Measurements from ENCODE around the gene TSHR. TPM values are rescaled to one million over a fixed set of nuclear protein-coding genes. Genes with fewer than 3 reads are reported as not detected.
A peak's percentile ranks its signal among the peaks of the same experiment; 100 is the strongest.
"Not testable (repeated sequence)": the region's sequence is repeated elsewhere in the genome, so short reads cannot be mapped to it uniquely, and the experiment has no call there.

Gene TSHR
- total RNA-seq, result 0.31 TPM
- 1 to 10 TPM in 1 of 8 donors, under 1 TPM in 7; 0.20 to 1.0 (median 0.40) TPM for polyA plus RNA-seq (ENCODE audit: insufficient read depth in 1 of 8, insufficient read length in 8 of 8, low replicate concordance in 1 of 8)
- long read RNA-seq, donor 1, result 0 reads
- long read RNA-seq, donor 2, result 0 reads
- long read RNA-seq, donor 3, result 0 reads
- long read RNA-seq, donor 4, result 0 reads
- long read RNA-seq, donor 5, result 0 reads
- long read RNA-seq, donor 6, result 0 reads
- long read RNA-seq, donor 7, partial matches to known transcripts, result 46 of 47 reads
- long read RNA-seq, donor 7, other reads (novel, unspliced or antisense), result 0 of 47 reads
- long read RNA-seq, donor 8, result 0 reads
- long read RNA-seq, donor 9, result 0 reads
- long read RNA-seq, donor 10, result 0 reads
- long read RNA-seq, donor 11, result 0 reads

DNA sequence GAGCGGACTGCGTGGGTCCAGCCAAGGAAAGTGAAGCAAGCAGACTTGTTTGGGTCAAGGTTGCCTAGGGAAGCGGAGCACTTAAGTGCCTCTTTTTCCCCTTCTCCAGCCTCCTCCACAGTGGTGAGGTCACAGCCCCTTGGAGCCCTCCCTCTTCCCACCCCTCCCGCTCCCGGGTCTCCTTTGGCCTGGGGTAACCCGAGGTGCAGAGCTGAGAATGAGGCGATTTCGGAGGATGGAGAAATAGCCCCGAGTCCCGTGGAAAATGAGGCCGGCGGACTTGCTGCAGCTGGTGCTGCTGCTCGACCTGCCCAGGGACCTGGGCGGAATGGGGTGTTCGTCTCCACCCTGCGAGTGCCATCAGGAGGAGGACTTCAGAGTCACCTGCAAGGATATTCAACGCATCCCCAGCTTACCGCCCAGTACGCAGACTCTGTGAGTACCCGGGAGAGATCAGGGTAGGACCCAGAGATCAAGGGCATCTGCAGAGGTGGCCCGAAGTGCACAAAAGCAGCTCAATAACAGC, at the start of gene TSHR:
Gene TSHR (plus strand): TSS at position 206 of the 526 bp plus-strand sequence. CDS start 60 bp downstream, at position 266.
- H3K4me3 ChIP-seq (ENCODE audit: low read length), result peak within 1 kb of the TSS; percentile 56
- peaks cover 11% of the 10 kb centered on the region for H3K4me1 ChIP-seq (ENCODE audit: control insufficient read depth, insufficient read depth, low read length)
- H3K36me3 ChIP-seq (ENCODE audit: control insufficient read depth, insufficient read depth, low read length), result no peaks in the 10 kb centered on the region
- no peaks in the 10 kb centered on the region for H3K9me3 ChIP-seq (replicated peaks; ENCODE audit: control insufficient read depth, low read depth, low read length)
- 14% methylated on average over 12 of the region's 21 CpGs for WGBS (ENCODE audit: insufficient coverage)
- DNase-seq, result peak; percentile 11
- H3K27me3 ChIP-seq (ENCODE audit: control insufficient read depth, insufficient read depth, low read length), result peaks cover 15% of the 10 kb centered on the region
- H3K27ac ChIP-seq (ENCODE audit: low read length), result no peak within 1 kb of the TSS

DNA sequence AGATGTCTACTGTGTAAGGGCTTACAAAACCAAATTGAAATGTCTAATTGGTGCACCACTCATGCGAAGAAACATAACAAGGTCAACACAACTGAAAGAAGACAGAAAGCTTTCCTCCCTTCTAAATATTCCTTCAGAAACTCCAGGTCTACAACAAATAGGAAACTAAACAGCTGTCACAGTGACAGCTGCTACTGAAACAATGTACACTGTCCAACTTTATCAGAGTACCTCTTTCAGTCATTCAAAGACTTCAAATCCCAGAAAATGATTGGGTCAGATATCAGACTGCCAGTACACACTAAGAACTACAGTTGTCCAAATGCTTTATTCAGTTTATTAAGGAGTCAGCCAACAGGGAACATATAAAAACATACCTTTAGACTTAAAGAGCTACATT, 49.1 kb upstream of the TSHR start:
- H3K4me1 ChIP-seq (ENCODE audit: control insufficient read depth, insufficient read depth, low read length), result no peaks in the 10 kb centered on the region
- no peak overlapping the region for H3K27ac ChIP-seq (ENCODE audit: low read length)
- DNase-seq, result peak; percentile 15
- no peak overlapping the region for H3K4me3 ChIP-seq (ENCODE audit: low read length)
- H3K27me3 ChIP-seq (ENCODE audit: control insufficient read depth, insufficient read depth, low read length), result no peaks in the 10 kb centered on the region
- no peaks in the 10 kb centered on the region for H3K9me3 ChIP-seq (replicated peaks; ENCODE audit: control insufficient read depth, low read depth, low read length)
- WGBS (ENCODE audit: insufficient coverage), result no CpG with 5 or more reads among the region's 1 CpG
- no peaks in the 10 kb centered on the region for H3K36me3 ChIP-seq (ENCODE audit: control insufficient read depth, insufficient read depth, low read length)

DNA sequence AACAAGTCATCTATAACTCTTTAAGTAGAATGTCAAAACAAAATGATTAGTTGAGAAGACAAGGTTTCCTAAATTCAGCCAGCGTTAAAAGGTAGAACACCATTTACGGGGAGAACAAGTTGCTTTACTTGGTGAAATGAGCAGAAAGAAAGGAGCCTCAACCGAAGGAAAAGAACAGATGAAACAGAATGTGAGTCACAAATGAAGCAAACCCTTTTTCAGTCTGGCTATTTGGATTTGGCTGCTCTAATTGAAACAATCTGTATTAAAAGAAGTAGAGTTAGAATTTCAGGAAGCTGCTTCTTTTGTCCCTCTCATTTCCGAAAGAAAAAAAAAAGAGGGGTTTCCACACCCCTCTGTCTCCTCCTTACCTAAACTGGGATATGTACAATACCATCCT, 48.5 kb upstream of the TSHR start:
- H3K27me3 ChIP-seq (ENCODE audit: control insufficient read depth, insufficient read depth, low read length), result no peaks in the 10 kb centered on the region
- no peak for DNase-seq
- 68% methylated on average over 2 of the region's 4 CpGs for WGBS (ENCODE audit: insufficient coverage)
- H3K27ac ChIP-seq (ENCODE audit: low read length), result no peak overlapping the region
- no peaks in the 10 kb centered on the region for H3K9me3 ChIP-seq (replicated peaks; ENCODE audit: control insufficient read depth, low read depth, low read length)
- H3K4me1 ChIP-seq (ENCODE audit: control insufficient read depth, insufficient read depth, low read length), result no peaks in the 10 kb centered on the region
- H3K4me3 ChIP-seq (ENCODE audit: low read length), result no peak overlapping the region
- H3K36me3 ChIP-seq (ENCODE audit: control insufficient read depth, insufficient read depth, low read length), result no peaks in the 10 kb centered on the region

DNA sequence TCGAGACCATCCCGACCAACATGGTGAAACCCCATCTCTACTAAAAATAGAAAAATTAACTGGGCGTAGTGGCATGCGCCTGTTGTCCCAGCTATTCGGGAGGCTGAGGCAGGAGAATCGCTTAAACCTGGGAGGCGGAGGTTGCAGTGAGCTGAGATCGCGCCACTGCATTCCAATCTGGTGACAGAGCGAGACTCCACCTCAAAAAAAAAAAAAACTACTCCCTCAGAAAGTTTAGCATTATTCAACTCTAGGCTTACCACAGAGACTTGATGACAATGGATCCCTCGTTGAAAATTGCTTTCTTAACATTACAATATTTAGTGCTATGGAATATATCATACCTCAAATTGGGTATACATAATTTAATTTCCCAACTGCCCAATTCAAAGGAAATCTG, 43.4 kb upstream of the TSHR start:
- H3K9me3 ChIP-seq (replicated peaks; ENCODE audit: control insufficient read depth, low read depth, low read length); H3K27me3 ChIP-seq (ENCODE audit: control insufficient read depth, insufficient read depth, low read length); H3K4me3 ChIP-seq (ENCODE audit: low read length); H3K4me1 ChIP-seq (ENCODE audit: control insufficient read depth, insufficient read depth, low read length); DNase-seq; H3K36me3 ChIP-seq (ENCODE audit: control insufficient read depth, insufficient read depth, low read length); H3K27ac ChIP-seq (ENCODE audit: low read length): not testable (repeated sequence)
- WGBS (ENCODE audit: insufficient coverage), result 91% methylated on average over 8 of the region's 11 CpGs

DNA sequence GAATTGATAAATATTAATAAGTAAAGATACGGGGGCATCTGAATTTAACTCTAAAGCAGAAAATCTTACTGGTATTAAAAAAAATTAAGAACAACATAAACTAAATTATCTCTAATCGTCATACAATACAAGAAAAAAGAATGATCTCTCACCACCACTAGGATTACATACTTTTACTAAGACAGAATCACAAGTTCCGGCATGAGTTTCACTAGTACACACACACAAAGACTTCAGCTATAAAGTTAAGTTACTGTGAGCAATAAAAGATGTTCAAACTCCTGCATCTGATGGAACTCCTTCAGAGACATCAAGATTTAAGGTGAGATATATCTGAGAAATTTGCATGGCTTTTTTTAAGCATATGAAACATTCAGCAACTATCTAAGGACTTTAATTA, 35.8 kb upstream of the TSHR start:
- no peak overlapping the region for H3K4me3 ChIP-seq (ENCODE audit: low read length)
- DNase-seq, result no peak
- H3K36me3 ChIP-seq (ENCODE audit: control insufficient read depth, insufficient read depth, low read length), result peaks cover 4% of the 10 kb centered on the region
- no CpG with 5 or more reads among the region's 3 CpGs for WGBS (ENCODE audit: insufficient coverage)
- no peak overlapping the region for H3K27ac ChIP-seq (ENCODE audit: low read length)
- H3K9me3 ChIP-seq (replicated peaks; ENCODE audit: control insufficient read depth, low read depth, low read length), result no peaks in the 10 kb centered on the region
- no peaks in the 10 kb centered on the region for H3K4me1 ChIP-seq (ENCODE audit: control insufficient read depth, insufficient read depth, low read length)
- no peaks in the 10 kb centered on the region for H3K27me3 ChIP-seq (ENCODE audit: control insufficient read depth, insufficient read depth, low read length)

DNA sequence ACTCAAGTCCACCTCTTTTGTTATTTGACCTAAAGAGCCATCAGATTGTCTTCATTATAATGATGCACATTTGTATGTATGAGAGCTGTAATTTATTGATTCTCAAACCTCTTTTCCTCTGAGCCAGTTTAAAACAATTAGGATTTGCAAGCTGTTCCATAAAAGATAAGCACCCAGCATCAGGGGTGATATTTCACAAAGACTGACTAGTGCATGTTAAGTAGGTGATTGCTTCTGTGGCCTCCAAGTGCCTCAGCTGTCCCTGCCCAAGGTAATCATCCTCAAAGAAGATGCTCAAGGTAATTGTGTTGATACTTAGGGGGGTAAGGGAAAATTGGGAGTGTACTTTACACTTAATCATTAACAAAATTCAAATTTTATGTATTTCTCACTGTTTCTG, 32.1 kb upstream of the TSHR start:
- Histone ChIP-seq H3K27me3 (ENCODE audit: control insufficient read depth, insufficient read depth, low read length) (no peaks in the 10 kb centered on the region), H3K9me3 (replicated peaks; ENCODE audit: control insufficient read depth, low read depth, low read length) (no peaks in the 10 kb centered on the region)

DNA sequence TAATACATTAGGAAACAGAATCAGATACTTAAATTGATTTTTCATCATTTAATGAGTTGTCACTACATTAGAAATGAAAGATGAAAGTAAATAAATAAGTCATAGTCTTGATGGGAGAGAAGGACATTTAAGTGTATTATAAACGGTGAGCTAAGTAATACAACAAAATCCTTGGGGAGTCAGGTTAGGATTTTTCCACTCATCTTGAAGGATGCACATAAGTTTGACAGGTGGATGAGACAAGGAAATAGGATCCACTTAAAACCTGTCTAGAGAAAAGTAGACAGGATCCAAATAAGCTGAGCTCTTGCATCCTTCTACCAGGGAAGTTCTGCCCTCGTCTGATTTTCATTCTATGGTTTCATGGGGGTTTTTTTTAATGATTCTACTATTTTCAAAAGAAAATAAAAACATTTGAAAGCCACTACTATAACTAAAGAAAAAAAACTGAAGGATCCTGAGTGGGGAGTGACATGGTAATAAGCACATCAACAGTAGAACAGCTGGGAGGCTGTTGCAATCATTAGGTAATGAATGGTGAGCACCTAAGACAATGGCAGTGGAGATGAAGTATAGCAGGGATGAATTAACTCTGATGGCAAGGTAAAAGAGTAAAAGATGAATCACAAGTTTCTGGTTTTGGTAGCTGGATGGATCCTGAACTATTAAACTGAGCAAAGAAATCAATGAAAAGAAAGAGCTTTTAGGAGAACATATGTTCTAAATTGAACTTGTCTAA, 30.9 kb upstream of the TSHR start:
- H3K27ac ChIP-seq (ENCODE audit: low read length), result no peak overlapping the region
- H3K4me1 ChIP-seq (ENCODE audit: control insufficient read depth, insufficient read depth, low read length), result peaks cover 6% of the 10 kb centered on the region
- H3K9me3 ChIP-seq (replicated peaks; ENCODE audit: control insufficient read depth, low read depth, low read length), result no peaks in the 10 kb centered on the region
- no peak for DNase-seq
- no peak overlapping the region for H3K4me3 ChIP-seq (ENCODE audit: low read length)
- no peaks in the 10 kb centered on the region for H3K36me3 ChIP-seq (ENCODE audit: control insufficient read depth, insufficient read depth, low read length)
- H3K27me3 ChIP-seq (ENCODE audit: control insufficient read depth, insufficient read depth, low read length), result no peaks in the 10 kb centered on the region
- WGBS (ENCODE audit: insufficient coverage), result no CpG with 5 or more reads among the region's 2 CpGs

More for the DNA sequence above, 32.1 kb upstream of the TSHR start:
- H3K27ac ChIP-seq (ENCODE audit: low read length), result no peak overlapping the region
- no peak overlapping the region for H3K4me3 ChIP-seq (ENCODE audit: low read length)
- DNase-seq, result no peak
- H3K36me3 ChIP-seq (ENCODE audit: control insufficient read depth, insufficient read depth, low read length), result no peaks in the 10 kb centered on the region
- peaks cover 6% of the 10 kb centered on the region for H3K4me1 ChIP-seq (ENCODE audit: control insufficient read depth, insufficient read depth, low read length)

DNA sequence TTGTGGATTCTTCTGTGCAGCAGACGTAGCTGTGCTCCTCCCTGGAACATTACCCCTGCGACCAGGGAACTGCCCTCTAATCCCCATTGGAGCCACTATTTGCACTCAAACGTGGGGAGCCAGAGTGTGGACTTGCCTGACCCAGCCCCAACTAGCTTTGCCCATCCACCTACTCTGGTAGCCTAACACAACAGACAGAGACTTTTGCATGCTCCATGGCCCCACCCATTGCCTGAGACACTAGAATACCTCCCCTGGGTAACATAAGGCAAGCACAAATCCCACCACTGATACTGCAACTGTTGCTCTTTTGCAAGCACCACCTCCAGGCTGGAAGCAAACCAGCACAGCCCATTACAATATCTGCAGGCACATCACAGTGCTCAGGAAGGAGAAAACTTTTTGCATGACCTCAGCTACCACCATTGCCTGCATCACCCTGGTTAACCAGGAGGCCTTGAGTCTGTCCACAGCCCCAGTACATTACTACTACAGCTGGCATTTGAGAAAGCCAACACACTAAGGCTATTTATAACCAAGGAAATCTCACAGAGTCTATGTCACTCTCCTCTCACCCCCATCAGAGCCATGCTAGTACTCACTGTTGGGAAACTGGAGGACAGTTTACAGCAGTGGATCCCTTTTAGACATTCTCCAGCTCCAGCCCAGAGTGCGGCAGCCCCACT, 28.9 kb upstream of the TSHR start:
- 81% methylated on average over 4 of the region's 4 CpGs for WGBS (ENCODE audit: insufficient coverage)
- Histone ChIP-seq H3K27me3 (ENCODE audit: control insufficient read depth, insufficient read depth, low read length) (no peaks in the 10 kb centered on the region), H3K9me3 (replicated peaks; ENCODE audit: control insufficient read depth, low read depth, low read length) (no peaks in the 10 kb centered on the region), H3K36me3 (ENCODE audit: control insufficient read depth, insufficient read depth, low read length) (no peaks in the 10 kb centered on the region), H3K4me3 (ENCODE audit: low read length) (no peak overlapping the region), H3K27ac (ENCODE audit: low read length) (peak overlapping the region; percentile 64), H3K4me1 (ENCODE audit: control insufficient read depth, insufficient read depth, low read length) (peaks cover 6% of the 10 kb centered on the region)
- DNase-seq, result no peak

DNA sequence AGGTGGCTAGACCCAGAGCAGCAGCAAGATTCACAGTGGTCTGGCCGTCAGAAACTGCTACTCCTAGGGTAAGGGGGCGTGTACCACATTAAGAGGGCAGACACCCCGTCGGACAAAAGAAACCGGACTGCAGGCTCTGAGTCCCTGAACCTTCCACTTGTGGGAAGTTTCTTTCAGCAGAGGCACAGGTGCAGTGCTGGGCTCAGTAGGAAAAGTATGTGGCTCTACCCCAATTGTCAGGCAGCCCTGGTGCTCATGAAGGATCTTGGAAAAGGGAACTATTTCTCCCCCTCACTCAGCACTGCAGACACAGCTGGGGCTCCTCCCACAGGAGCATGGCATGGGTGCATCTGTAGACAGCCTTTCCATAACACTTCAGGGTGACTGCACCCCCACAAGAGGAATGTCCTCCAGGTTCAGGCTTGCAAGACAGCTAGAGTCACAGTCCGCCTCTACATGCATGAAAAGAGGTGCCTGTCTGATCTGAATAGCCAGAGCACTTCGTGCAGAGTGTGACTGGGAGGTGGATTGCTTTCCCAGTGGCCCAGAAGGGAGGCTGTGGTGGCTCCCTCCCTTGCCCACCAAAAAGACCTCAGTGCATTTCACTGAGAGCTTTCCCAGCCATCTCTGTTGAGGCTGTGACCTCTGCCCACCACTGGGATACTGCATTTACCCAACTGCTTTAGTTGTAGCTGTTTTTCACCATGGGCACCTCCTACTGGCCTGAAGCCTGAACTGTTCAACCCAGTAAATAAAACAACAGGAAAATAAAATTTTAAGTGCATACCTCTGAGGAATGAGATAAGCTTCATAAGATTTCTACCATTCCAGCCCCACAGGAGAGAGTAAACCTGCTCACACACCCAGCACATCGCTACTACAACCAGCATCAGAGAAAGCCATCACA, 28.1 kb upstream of the TSHR start:
- DNase-seq, result no peak
- no peaks in the 10 kb centered on the region for H3K27me3 ChIP-seq (ENCODE audit: control insufficient read depth, insufficient read depth, low read length)
- 90% methylated on average over 5 of the region's 8 CpGs for WGBS (ENCODE audit: insufficient coverage)
- H3K9me3 ChIP-seq (replicated peaks; ENCODE audit: control insufficient read depth, low read depth, low read length), result no peaks in the 10 kb centered on the region
- H3K36me3 ChIP-seq (ENCODE audit: control insufficient read depth, insufficient read depth, low read length), result no peaks in the 10 kb centered on the region
- peaks cover 6% of the 10 kb centered on the region for H3K4me1 ChIP-seq (ENCODE audit: control insufficient read depth, insufficient read depth, low read length)
- H3K27ac ChIP-seq (ENCODE audit: low read length), result peak overlapping the region; percentile 64
- H3K4me3 ChIP-seq (ENCODE audit: low read length), result no peak overlapping the region
